GM18499 (cell line): Measurements from ENCODE around the gene TIMP3.

Experiments
- ATAC-seq: cut with Tn5 transposase; IDR thresholded peaks from one replicate; pipeline ENCODE4 v1.9.1; 2021; ENCODE audit warnings: moderate number of reproducible peaks; ENCODE audit not compliant: insufficient read depth, unreplicated experiment

The TIMP3 gene

DNA sequence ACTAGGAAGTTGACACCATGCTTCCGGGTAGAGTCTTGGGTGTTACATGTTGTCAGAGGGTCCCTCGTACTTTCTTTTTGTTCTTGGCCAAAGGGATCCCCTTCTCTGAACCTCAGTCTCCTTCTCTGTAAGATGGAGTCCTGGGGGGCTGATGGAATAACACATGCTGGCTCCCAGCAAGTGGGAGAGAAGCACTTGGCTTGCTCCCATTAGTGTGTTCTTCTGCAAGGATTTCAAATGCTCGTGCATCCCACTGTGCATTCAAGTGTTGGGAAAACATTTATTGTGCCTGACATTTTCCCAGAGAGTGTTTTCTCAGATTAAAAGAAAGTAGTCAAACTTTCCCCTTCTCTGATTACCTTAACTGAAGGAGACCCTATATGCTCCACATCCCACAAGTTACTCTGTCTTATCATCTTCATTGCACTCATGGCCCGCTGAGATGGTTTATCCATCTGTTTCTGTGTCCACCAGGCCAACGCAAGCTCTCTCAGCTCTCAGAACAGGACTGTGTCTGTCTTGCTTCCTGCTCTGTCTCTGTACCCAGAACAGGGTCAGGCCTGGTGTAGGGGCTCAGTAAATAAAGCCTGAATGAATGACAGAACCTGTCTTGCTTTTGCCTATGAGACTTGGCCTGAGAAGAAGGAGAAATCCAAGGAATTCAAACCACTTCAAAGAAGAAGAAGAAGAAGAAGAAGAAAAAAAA lies 16.0 kb upstream of the TIMP3 start:
- no peak for ATAC-seq

DNA sequence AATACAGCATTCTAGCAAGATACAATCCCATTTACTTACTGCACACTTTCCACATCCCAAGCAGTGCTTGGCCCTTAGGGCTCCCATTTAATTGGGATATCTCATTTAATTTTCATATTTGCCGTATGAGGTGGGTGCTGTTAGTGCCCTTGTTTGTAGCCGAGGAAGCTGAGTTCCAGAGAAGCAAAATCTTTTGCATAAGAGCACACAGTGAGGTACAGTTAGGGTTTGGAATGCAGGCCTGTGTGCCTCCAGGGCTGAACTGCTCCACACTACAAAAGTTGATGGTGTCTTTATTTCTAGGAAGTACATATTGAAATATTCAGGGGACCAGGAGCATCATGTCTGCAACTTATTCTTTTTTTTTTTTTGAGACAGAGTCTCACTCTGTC lies 15.5 kb upstream of the TIMP3 start:
- ATAC-seq = no peak

DNA sequence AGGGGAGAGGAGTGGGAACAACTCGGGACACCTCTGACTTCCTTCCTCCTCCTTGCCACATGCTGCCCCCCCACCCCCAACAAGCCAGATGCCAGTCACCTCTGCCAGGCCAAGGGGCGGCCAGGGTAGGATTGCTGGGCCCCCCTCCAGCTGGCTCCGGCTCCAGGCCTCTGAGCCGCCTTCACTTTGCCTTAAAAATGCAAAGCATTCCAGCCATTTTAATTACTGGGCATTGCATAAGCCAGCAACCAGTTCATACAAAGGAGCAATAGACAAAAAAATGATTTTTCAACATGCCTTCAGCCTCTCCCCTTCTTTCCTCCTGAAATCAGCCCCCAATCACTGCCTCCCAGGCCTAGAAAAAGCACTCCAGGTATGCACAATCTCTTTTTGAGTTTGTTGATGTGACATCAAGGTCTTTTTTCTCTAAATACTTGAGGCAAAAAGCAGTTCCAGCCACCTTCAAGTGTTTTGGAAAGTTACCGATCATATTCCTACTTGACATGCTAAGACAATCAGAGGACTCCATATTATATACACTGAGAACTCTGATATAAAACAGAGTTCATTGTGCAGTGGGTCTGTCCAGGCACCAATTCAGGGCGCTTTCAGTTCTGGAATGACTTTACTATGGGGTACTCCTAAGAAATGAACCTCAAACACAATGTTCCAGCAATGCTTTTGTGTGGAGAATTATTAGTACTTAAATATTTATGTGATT lies 12.4 kb upstream of the TIMP3 start:
- no peak for ATAC-seq

DNA sequence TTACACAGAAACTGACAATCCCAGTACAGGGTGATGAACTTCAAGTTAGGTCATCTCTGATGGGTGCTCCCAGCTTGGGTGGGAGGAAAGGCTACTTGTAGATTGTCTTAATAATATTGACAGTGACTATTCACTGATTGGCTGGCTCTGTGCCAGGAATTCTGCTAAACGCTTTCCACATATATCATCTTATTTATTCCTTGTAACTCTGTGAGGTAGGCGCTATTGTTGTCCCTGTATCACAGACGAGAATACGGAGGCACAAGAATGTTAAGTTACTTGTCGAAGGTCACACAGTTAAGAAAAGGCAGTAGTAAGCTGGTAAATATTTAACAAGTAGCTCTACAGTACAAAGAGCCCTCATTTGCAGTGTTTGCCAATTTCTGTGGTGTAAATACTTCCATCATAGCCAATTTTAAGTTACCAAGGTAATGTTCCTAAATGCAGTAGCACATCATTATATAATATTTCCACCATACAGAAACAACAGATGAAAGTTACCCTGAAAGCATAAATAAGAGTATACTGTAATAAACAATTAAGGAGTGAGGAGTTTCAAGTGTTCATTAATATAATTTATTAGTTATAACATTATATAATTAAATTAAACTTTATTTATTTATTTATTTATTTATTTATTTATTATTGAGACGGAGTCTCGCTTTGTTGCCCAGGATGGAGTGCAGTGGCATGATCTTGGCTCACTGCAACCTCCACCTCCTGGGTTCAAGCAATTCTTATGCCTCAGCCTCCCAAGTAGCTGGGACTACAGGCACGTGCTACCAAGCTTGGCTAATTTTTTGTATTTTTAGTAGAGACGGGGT lies 11.5 kb upstream of the TIMP3 start:
- ATAC-seq = no peak

DNA sequence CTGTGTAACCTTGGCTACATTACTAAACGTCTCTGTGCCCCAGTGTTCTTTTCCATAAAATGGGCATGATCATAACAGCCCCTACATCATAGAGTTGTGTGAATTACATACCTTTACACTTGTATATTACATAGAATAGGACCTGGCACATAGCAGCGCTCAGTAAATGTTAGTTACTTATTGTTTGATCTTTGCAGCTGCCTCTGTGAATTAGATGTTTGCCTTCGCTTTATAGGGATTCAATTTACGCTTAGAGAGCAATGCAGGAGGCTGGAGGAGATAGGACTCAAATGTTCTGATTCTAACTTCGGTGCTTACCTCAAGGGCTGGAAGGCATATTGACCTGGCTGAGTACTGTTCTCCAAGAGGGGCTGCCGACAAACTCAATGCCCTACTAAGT lies 10.4 kb upstream of the TIMP3 start:
- no peak for ATAC-seq

DNA sequence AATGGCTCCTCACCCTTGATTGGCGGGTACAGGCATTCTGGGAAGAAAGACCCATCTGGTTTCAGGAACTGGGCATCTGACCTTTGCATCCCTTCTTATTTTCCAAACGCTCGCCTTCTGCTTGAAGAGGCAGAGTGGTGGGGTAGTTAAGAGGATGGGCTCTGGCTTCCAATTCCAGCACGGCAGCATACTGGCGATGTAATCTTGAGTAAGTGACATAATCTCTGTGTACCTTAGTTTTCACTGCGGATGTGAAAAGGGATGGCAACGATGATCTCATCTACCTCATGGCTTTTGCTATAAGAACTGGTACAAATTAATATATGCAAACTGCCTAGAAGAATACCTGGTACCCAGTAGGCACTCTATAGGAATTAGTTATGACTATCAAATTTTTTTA lies 10.0 kb upstream of the TIMP3 start:
- ATAC-seq = no peak

DNA sequence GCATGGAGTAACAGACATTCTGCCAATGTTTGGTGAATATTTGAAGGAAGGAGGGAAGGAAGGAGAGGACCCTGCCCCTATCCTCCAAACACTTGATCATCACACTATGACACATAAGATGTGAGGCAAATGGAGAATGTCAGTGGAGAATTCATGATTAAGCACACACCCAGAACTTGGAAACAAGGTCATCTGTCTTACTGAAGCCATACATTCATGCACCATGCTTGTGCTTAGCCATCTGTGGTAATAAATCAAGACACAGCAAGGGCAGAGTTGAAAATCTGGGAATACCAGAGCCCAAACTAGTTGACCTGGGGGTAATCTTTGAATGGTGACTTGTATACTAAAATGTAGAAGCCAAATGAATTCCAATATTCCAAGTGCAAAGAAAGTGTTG lies 7.9 kb upstream of the TIMP3 start:
- no peak for ATAC-seq

DNA sequence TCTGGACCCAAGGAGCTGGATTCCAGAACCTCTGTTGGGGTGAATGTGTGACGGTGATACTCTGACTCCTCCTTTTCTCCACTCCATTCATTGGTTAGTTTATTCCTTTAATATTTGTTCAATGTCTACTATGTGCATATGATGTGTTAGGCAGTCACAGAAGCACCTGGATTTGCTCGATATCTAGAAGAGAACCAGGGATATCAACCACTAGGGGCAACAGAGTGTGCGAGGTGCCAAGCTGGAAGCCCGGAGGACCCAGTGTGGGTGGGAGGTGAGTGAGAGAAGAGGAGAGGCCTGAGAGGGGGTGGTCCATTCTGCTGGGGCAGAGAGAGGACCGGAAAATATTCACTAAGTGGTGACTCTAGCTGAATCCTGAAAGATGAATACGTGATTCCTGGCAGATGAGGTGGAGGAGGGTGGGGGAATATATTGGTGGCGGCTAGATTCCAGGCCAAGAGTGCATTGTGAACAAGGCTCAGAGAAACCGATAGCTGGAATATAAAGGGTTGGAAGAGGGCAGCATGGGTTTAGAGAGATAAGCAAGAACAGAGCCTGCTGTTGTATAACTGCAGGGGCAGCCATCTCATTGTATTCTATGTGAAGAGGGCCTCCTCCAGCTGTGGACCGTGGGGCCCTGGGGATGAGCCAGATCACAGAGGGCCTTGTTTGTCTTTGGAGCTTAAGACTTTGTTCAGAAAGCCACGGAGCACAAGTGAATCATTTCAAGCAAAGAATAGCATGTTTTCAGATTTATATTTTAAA lies 6.9 kb upstream of the TIMP3 start:
- no peak for ATAC-seq

DNA sequence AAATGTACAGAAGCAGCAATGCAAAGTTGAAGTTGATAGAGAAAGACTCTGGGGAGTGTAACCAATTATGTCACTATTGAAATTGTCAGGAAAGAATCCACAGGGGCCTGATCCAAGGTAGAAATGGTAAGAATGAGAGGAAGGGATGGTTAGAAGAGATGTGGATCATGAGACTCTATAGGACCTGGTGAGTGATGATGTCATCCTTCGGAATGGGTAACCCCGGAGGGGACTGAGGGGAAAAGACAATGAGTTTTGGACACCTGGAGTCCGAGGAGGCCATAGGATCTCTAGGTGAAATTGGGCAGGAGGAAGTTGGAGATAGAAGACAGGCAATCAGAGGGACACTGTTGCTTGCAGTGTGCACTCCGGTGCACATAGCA lies 6.3 kb upstream of the TIMP3 start:
- no peak for ATAC-seq

DNA sequence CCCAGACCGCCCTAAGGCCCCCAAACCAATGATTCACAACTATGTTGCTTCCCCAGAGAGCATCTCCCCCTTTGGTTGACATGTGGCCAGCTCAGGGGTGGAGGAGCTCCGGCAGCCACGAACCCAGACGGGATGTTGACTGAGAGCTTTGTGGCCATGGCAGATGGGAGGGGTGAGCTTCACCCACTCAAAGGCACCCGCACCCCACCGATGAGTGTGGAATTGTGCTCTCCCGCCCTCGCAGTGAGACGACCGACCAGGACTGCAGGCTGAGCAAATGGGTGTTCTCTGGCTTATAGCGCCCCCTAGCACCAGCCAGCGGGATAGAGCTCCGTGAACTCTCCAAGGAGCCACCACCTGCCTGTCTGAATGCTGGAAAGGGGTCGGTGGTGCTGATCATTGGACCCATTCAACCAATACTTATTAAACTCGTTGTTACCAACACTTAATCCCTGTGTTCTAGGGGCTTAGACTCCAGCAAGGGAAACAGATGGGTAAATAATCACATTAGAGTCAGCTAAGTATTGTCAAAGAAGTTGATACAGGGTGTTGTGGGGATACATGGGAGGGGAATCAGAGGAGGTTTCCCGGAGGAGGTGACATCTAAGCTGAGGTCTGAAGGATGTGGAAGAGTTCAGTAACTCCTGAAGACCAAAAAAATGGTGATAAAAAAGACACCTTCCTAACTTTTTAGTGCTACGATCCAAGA lies 4.5 kb upstream of the TIMP3 start:
- no peak for ATAC-seq

DNA sequence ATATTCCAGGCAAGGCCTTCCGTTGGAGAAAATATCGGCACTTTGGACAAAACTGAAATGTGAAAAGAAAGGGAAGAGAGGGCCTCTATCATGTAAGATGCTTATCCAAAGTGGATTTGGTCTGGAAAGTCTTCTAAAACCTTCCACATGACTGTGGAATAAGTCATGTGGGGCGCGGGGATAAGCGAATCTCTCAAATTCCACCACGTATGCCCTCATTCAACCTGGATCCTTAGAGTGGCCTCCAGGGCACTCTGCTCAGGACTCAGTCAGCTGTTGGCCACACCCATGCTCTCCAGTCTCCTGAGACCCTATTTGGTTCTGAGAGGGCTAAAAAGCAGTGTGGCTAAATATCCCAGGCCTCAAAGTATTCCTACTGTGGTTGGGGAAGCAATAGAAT lies 2.0 kb upstream of the TIMP3 start:
- no peak for ATAC-seq

DNA sequence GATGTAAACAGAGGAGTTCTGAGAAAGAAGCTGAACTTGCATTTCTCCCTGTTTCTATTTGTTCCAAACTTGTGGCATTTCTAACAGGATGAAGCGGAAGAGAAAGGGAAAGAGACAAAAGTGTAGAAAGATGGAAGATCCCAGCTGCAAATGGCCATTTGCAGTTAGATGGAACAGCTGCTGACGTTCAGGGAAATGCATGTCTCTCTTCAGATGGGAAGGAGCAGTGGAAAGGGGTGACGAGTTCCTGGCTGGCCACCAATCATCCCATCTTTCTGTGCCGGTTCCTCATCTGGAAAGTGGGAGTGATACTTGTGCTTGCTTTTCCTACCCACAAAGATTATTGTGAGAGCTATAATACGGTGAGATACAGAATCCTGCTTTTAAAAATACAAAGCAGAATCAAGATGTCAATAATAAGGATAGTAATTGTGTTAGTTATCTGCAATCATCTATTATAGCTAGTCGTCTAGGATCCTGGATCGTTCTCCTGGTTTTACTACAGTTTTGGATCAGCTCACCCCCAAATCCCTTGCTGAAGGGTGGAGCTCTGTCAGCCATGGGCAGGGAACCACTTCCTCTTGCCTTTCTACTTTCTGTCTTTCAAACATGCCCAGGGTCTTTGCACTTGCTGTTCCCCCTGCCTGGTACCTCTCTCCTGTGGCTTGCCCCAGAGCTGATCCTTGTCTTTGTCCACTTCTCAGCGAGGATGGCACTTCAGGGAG lies 1.2 kb upstream of the TIMP3 start:
- ATAC-seq = no peak

DNA sequence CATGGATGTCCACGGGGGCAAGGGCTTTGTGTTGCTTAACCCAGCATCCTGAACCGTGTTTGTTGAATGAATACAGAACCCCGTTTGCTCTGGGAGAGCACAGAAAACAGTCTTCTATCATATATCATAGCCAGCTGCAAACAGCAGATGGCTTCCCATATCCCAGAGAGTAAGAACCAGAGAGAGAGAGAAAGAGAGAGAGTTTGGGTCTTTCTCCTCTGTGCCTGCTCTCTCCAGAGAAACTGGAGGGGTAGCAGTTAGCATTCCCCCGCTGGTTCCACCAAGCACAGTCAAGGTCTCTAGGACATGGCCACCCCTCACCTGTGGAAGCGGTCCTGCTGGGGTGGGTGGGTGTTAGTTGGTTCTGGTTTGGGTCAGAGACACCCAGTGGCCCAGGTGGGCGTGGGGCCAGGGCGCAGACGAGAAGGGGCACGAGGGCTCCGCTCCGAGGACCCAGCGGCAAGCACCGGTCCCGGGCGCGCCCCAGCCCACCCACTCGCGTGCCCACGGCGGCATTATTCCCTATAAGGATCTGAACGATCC lies 440 bp upstream of the TIMP3 start:
- ATAC-seq = no peak

DNA sequence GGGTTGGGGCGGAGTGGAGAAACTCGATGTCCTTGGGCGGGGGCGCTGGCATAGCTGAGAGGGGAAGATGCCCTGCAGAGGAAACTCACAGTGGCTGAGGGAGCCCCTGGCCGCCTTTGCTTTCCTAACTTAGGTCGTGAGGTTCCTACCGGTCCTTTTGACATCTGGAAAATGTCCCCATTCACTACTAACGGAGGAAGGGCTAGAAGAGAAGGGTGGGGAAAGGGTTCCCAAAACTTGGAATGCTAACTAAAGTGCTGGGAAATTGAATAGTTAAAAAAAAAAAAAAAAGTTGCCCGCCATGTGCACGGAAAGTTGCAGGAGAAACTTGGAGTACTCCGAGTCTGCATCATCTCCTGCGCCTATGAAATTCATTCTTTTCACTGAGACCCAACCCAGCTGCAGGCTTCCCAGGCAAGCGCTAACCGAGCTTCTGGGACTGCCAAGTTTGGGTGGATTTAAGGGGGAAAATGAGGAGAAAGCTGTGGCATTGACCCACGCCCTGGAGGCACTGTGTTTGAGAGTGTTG lies 796 bp downstream of the TIMP3 start:
- no peak for ATAC-seq

DNA sequence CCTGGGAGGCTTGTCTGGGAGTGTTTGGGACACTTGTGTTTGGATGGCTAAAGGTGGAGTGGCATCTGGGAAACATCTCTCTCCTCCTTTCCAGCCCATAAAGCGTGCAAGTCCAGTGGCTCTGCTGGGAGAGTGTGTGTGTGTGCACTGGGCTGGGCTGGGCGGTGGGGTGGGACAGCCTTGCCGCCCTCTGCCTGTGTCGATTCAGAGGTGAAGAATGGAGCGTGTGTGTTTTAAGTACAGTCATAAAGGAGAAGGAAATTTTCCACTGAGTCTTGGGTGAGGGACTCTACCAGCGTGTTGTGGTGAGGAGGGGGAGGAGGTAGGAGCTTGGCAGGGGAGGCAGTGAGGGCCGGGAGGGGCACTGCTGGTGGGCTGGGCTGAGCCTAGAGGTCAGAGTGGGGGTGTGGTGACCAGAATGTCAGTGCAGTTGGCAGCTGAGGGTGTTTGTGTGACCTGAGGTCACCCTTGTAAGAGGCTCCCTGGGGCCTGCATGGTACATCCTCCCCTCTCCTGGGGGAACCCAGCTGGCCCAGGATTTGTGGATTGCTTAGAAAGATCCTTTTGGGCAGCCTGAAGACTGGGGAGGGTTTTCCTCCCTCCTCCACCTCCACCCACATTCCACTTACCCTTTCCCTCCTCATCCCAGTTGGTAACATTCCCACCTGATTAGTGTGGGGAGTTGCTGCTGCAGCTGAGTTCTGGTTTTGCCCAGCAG lies 1.7 kb downstream of the TIMP3 start:
- ATAC-seq = no peak

DNA sequence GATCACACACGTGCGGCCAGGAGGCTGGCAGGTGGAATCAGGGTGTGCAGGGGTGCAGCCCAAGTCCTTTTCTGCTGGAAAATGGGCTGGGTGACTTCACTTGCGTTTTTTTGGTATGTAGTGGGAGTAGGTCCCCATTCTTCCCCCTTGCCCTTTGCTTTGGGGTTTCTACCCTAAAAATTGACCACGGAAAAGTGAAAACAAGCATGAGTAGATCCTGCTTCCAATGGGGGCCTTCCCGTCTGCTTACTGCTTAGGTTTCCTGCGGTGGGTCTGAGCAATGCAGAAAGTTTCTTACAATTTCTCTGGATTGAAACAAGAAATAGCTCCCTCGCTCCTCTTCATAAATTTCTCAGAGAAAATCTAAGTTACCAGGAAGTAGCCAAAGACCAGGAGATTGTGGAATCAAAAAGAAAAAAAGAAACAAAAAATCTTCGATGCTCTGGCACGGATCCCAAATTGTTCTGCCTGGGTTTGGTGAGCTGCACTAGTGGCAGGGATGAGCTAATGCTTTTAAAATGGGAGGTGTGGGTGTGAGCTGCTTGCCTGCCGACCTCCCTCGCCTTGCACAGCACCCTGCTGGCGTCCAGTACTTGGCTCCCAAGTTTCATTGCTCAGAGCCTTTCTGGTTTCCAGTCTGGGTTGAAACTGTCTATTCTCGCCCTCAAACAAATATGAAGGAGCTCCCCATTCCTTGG lies 2.4 kb downstream of the TIMP3 start:
- ATAC-seq = no peak

DNA sequence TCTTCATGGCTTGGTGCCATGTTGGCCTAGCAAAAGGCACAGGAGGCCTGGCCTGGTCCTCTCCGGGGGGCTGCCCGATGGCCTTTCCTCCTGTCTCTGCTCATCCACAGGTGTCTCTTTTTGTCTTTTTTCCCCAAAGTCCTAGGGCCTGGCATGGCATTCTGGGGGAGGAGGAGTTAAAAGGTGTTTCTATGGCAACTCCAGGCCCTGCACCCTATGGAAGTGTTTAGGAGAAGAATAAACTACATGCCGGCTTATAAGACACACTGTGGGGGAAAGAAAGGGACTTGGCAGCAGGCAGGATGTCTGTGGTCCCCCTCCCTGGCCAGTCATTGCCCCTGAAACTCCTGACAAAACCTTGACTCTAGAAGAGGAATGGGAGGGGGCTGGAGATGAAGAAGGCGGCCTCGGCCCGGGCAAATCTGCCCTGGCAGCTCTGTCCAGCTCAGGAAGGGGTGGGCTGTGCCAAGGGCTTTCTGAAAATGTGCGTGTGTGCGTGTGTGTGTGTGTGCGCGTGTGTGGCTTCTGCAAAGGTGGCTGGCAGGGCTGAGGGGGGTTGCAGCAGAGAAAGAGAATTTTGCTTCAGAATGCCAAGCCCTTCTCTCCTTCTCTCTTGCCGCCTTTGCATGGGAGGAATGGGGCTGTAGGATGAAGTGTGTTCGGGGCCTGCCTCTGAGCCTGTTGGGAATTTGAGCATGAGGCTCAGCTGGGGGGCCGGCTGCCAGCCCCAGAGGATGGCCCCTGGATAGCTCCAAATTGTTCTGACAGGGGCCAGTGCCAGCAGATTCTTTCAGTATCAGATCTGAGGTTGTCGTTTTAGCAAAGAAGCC lies 3.2 kb downstream of the TIMP3 start:
- no peak for ATAC-seq
